Vagina (tissue), 2 donors: ENCODE measurements around the gene GOLGA6L1.
"Not testable (repeated sequence)": the region's sequence is repeated elsewhere in the genome, so short reads cannot be mapped to it uniquely, and the experiment has no call there.

Experiments
- CTCF ChIP-seq, 3 experiments: fragments of 450-650 bp in 2 of 3; fragments of 200-600 bp in 1 of 3; sonication (generic) in 1 of 3; IDR thresholded peaks; one replicate each; pipeline ENCODE4 v1.5.1; 2017 to 2019; ENCODE audit warnings: antibody characterized with exemption in 3 of 3, mild to moderate bottlenecking in 2 of 3, moderate library complexity in 2 of 3
- POLR2A ChIP-seq, 2 donors: fragments of 450-650 bp; IDR thresholded peaks; one replicate each; pipeline ENCODE4 v1.6.1; 2017; ENCODE audit warnings: antibody characterized with exemption in 2 of 2, mild to moderate bottlenecking in 2 of 2, moderate library complexity in 2 of 2

DNA sequence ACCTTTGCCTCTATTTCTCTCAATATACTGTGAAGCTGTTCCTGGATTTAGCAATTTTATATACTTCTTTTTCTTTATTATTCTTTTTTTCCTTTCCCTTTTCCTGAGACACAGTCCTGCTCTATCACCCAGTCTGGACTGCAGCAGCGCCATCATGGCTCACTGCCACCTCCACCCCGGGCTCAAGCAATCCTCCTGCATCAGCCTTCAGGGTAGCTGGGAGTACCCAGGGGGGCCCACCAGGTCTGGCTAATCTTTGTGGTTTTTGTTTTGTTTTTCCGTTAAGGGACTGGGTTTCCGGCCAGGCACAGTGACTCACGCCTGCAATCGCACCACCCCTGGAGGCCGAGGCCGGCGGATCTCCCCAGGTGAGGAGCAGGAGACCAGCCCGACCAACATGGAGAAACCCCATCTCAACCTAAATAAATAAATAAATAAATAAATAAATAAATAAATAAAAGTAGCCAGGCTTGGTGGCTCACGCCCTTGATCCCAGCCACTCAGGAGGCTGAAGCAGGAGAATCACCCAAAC lies 38.1 kb upstream of the GOLGA6L1 start:
- not testable (repeated sequence) for TF ChIP-seq POLR2A, CTCF (IDR thresholded peaks at IDR 0.05)
